ENCODE results near the gene KIAA0232.

KIAA0232 gene

DNA sequence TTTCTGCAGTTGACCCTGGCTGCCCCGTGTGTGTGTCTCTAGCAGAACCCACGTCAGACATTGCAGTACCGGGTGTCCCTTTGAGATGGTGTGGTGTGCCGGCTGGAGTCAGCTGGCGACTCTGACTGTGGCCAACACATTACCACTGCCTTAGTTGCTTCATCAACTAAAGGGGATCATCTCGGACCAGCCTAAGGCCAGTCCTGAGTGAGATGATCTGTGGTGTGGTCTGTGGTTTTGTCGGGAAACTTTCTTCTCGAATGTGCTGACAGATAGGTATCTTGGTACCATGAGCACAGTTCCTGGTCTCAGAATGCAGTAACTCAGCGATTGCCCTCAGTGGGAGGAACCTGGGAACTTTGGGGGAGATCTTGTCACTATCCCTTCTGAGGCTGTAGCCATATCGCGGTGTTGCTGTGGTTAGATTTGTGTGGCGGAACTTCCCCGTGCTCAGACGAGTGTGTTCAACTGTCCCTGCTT, 142.9 kb downstream of the KIAA0232 start:
- DNase-seq: peak; percentile 88

- peak; percentile 94 for DNase-seq
Measured at GRCh38 chr4:6926081-6926480, 143.6 kb downstream of the KIAA0232 start.

GRCh38 chr4:6926681-6927478, 144.4 kb downstream of the KIAA0232 start:
- peak; percentile 56 for DNase-seq

DNA sequence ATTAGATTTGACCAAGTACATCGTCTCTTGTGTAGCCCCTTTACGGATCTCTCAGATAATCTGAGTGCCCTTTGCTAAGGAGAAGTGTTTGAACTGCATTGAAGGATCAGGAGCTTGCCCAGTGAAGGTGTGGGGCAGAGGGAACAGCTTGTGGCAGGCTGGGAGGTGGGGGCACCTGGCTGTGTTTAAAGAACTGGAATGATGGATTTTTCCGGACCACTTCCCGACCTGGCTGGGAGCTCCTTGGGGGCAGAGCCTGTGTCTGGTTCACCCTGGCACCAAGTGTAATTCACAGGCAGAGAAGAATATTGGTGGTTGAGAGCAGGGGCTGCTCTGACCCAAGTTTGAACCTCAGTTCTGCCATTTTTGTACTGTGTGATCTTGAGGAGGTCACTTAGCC, 145.6 kb downstream of the KIAA0232 start:
- no peak for DNase-seq

DNA sequence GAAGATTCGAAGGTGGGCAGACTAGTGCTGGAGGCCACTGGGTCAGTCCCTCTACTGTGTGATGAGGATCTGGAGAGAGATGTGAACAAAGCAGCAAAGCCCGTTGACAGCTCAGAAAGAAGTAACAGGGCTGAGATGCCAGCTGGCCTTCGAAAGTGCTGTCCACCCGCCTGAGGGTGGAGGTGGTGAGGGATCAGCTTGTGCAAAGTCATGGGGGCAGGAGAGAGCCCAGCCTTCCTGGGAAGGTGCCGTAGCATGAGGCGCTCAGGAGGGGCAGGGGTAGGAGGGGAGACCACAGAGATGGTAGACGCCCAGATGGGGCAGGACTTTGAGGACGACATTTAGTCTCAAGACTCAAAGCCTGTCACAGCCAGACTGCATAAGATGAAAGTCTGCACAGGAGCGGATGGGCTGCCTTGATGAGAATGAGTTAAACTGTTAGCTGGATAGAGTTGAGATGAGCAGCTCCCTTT, 146.8 kb downstream of the KIAA0232 start:
- no peak for DNase-seq

- peak; percentile 63 for DNase-seq
Measured at GRCh38 chr4:6929812-6930464, 147.4 kb downstream of the KIAA0232 start.

DNA sequence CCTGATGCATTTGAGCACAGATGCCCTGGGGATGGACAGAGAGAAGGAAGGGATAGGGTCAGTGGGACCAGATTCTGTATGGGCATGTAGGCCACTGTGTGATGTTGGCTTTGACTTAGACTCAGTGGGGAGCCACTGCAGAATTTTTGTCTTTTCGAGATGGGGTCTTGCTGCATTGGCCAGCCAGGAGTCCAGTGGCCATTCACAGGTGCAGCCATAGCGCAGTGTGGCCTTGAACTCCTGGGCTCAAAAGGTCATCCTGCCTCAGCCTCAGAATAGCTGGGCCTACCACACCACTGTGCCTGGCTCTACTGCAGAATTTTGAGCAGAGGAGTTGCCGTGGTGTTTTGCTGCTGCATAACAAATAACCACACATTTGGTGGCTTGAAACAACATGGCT, 149.9 kb downstream of the KIAA0232 start:
- DNase-seq: no peak

GRCh38 chr4:6932918-6933317, 150.4 kb downstream of the KIAA0232 start:
- no peak for DNase-seq
